Ammon's horn (tissue), 1 donor: Measurements from ENCODE around the gene TCERG1L.
"Not testable (repeated sequence)": the region's sequence is repeated elsewhere in the genome, so short reads cannot be mapped to it uniquely, and the experiment has no call there.

ENCODE experiments used
- DNase-seq: peaks from one replicate; pipeline ENCODE4 v3.0.0-alpha.2; 2016; ENCODE audit warnings: low spot score

Gene TCERG1L

GRCh38 chr10:131100418-131101410, 210.8 kb downstream of the TCERG1L start:
- DNase-seq = not testable (repeated sequence)

GRCh38 chr10:131099028-131099726, 212.3 kb downstream of the TCERG1L start:
- no peak for DNase-seq

- DNase-seq = no peak
These were observed 213.0 kb downstream of the TCERG1L start for GRCh38 chr10:131098416-131098952.

- no peak for DNase-seq
These were observed 215.5 kb downstream of the TCERG1L start for GRCh38 chr10:131096031-131096430.

GRCh38 chr10:131095313-131095580, 216.3 kb downstream of the TCERG1L start:
- no peak for DNase-seq

- no peak for DNase-seq
These were observed 216.8 kb downstream of the TCERG1L start for GRCh38 chr10:131094527-131095312.

GRCh38 chr10:131093795-131094366, 217.6 kb downstream of the TCERG1L start:
- DNase-seq = no peak

GRCh38 chr10:131093346-131093745, 218.2 kb downstream of the TCERG1L start:
- no peak for DNase-seq

GRCh38 chr10:131092876-131093275, 218.6 kb downstream of the TCERG1L start:
- no peak for DNase-seq

- no peak for DNase-seq
These were observed 219.1 kb downstream of the TCERG1L start for GRCh38 chr10:131092386-131092785.

- DNase-seq = no peak
These were observed 219.8 kb downstream of the TCERG1L start for GRCh38 chr10:131091682-131092081.

GRCh38 chr10:131090761-131091661, 220.5 kb downstream of the TCERG1L start:
- DNase-seq = no peak

- DNase-seq = no peak
These were observed 221.7 kb downstream of the TCERG1L start for GRCh38 chr10:131089861-131090260.

- DNase-seq = no peak
These were observed 222.4 kb downstream of the TCERG1L start for GRCh38 chr10:131089150-131089549.

- DNase-seq = no peak
These were observed 222.9 kb downstream of the TCERG1L start for GRCh38 chr10:131088619-131089018.

GRCh38 chr10:131087464-131088215, 223.9 kb downstream of the TCERG1L start:
- DNase-seq = no peak

GRCh38 chr10:131086511-131086910, 225.0 kb downstream of the TCERG1L start:
- DNase-seq = no peak

- DNase-seq = no peak
These were observed 225.4 kb downstream of the TCERG1L start for GRCh38 chr10:131086094-131086493.

- no peak for DNase-seq
These were observed 226.2 kb downstream of the TCERG1L start for GRCh38 chr10:131085091-131085860.
